SW480 (cell line): ENCODE data around the gene TNK2.
"Not testable (repeated sequence)": the region's sequence is repeated elsewhere in the genome, so short reads cannot be mapped to it uniquely, and the experiment has no call there.

Experiments used
- DNase-seq: peaks from one replicate; pipeline ENCODE4 v3.0.0-alpha.2; 2016; ENCODE audit warnings: low spot score

TNK2 gene

GRCh38 chr3:195916991-195917390 lies 8.6 kb upstream of the TNK2 start:
- no peak for DNase-seq

- no peak for DNase-seq
Observed at GRCh38 chr3:195916291-195916690, 7.9 kb upstream of the TNK2 start.

GRCh38 chr3:195914648-195915473 lies 6.5 kb upstream of the TNK2 start:
- DNase-seq = peak; percentile 97

- DNase-seq = not testable (repeated sequence)
Observed at GRCh38 chr3:195914146-195914545, 5.8 kb upstream of the TNK2 start.

GRCh38 chr3:195913382-195913781 lies 5.0 kb upstream of the TNK2 start:
- DNase-seq = no peak

- DNase-seq = no peak
Observed at GRCh38 chr3:195911946-195912270, 3.6 kb upstream of the TNK2 start.

- DNase-seq = no peak
Observed at GRCh38 chr3:195911041-195911945, 2.9 kb upstream of the TNK2 start.

- no peak for DNase-seq
Observed at GRCh38 chr3:195910499-195910845, 2.1 kb upstream of the TNK2 start.

- DNase-seq = peak; percentile 81
Observed at GRCh38 chr3:195909644-195910498, 1.5 kb upstream of the TNK2 start.

GRCh38 chr3:195908694-195909581 lies 587 bp upstream of the TNK2 start:
- DNase-seq = peak; percentile 48

- no peak for DNase-seq
Observed at GRCh38 chr3:195907684-195907933, 742 bp downstream of the TNK2 start.

- DNase-seq = peak; percentile 69
Observed at GRCh38 chr3:195906865-195907683, 1.3 kb downstream of the TNK2 start.

- DNase-seq = peak; percentile 74
Observed at GRCh38 chr3:195905970-195906864, 2.1 kb downstream of the TNK2 start.

- DNase-seq = no peak
Observed at GRCh38 chr3:195904368-195904767, 4.0 kb downstream of the TNK2 start.

GRCh38 chr3:195903950-195904290 lies 4.4 kb downstream of the TNK2 start:
- DNase-seq = no peak

GRCh38 chr3:195902634-195903033 lies 5.7 kb downstream of the TNK2 start:
- DNase-seq = not testable (repeated sequence)

- not testable (repeated sequence) for DNase-seq
Observed at GRCh38 chr3:195901836-195902585, 6.3 kb downstream of the TNK2 start.

GRCh38 chr3:195900436-195901355 lies 7.7 kb downstream of the TNK2 start:
- peak; percentile 98 for DNase-seq
